Measurements from ENCODE around the gene FYB2.

DNA sequence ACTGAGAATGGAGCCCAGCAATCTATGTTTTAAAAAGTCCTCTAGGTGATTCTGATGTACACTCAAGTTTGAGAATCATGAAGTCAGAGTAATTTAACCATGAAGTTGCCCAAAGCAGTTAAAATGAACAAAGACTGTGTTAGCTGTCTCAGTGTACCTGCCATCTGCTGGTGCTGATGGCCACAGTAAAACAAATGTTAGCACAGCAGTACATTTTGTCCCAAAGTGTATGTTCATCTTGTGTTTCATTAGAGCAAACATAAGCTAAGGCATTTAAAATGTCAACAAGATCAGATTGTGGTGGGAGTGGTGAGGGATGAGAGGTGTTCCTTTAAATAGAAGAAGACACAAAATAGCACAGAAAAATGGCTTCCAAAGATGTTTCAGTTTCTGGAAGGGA is 31.1 kb downstream of the FYB2 start:
- TF ChIP-seq, protein P1, sequence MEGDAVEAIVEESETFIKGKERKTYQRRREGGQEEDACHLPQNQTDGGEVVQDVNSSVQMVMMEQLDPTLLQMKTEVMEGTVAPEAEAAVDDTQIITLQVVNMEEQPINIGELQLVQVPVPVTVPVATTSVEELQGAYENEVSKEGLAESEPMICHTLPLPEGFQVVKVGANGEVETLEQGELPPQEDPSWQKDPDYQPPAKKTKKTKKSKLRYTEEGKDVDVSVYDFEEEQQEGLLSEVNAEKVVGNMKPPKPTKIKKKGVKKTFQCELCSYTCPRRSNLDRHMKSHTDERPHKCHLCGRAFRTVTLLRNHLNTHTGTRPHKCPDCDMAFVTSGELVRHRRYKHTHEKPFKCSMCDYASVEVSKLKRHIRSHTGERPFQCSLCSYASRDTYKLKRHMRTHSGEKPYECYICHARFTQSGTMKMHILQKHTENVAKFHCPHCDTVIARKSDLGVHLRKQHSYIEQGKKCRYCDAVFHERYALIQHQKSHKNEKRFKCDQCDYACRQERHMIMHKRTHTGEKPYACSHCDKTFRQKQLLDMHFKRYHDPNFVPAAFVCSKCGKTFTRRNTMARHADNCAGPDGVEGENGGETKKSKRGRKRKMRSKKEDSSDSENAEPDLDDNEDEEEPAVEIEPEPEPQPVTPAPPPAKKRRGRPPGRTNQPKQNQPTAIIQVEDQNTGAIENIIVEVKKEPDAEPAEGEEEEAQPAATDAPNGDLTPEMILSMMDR (IDR thresholded peaks at IDR 0.05), result no peak
- TF ChIP-seq POLR2A (IDR thresholded peaks at IDR 0.05), result no peak
